GM21447 (cell line): ENCODE results near the gene SLC25A11.

Experiments used
- ATAC-seq: cut with Tn5 transposase; IDR thresholded peaks from one replicate; pipeline ENCODE4 v1.9.1; 2021; ENCODE audit not compliant: unreplicated experiment

Gene SLC25A11

GRCh38 chr17:4896332-4897197 lies 43.3 kb downstream of the SLC25A11 start:
- ATAC-seq, result no peak

GRCh38 chr17:4895657-4896331 lies 44.1 kb downstream of the SLC25A11 start:
- no peak for ATAC-seq

GRCh38 chr17:4895121-4895520 lies 44.7 kb downstream of the SLC25A11 start:
- no peak for ATAC-seq

GRCh38 chr17:4893721-4894560 lies 45.9 kb downstream of the SLC25A11 start:
- ATAC-seq, result no peak

DNA sequence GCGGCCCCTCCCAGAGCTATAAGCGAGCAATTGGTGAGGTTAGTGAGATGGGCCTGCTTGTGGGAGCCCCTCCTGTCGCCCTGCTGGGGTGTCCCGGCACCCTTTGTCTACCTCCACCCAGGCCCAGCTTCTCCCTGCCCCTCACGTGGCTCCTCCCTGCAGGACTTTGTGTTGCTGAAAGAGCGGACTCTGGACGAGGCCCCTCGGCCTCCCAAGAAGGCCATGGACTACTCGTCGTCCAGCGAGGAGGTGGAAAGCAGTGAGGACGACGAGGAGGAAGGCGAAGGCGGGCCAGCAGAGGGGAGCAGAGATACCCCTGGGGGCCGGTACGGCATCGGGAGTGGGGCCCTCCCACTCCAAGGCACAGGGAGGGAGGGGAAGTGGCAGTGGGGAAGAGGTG lies 46.6 kb downstream of the SLC25A11 start:
- no peak for ATAC-seq

DNA sequence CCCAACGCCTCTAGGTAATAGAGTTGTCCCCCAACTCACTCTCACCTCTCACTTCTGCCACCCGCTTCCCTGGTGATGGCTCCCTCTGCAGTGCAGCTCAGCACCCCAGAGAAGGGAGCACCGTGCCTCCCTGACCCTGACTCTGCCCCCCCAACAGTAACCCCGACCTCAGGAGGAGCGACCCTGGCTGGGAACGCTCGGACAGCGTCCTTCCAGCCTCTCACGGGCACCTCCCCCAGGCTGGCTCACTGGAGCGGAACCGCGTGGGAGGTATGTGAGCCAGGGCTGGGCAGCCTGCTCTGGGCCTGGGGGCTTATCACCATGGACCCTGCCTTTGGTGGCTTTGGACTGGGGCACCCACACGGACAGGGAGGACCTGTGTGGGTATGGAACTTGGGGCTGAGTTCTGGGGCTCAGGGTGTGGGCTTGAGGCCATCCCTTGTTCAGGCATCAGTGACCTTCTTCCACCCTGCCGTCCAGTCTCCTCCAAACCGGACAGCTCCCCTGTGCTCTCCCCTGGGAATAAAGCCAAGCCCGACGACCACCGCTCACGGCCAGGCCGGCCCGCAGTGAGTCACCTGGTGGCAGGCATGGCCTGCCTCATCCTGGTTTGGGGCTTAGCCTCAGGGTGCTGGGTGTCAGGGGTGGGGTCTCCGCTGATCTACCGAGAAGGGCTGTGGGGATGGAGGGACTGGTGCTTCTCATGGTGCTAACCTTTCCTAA lies 47.2 kb downstream of the SLC25A11 start:
- ATAC-seq, result no peak

GRCh38 chr17:4891411-4892410 lies 48.1 kb downstream of the SLC25A11 start:
- no peak for ATAC-seq

DNA sequence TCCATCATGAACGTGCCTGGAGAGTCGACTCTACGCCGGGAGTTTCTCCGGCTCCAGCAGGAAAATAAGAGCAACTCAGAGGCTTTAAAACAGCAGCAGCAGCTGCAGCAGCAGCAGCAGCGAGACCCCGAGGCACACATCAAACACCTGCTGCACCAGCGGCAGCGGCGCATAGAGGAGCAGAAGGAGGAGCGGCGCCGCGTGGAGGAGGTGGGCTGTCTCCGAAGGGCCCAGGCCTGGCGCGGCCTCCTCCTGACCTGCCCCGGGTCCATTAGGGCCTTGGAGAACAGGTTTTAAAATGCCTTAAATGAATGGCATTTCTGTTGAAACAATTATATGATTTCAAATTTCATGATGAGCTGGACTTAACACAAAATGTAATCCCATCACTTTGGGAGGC lies 52.3 kb downstream of the SLC25A11 start:
- ATAC-seq, result no peak
